Bladder microvascular endothelial cell (primary cell): ENCODE data around the gene SPATA19. TPM values are rescaled to one million over a fixed set of nuclear protein-coding genes. Genes with fewer than 3 reads are reported as not detected.

ENCODE experiments used
- total RNA-seq: library from RNA; depleted of rRNA; stranded (reverse); fragments of >200 nt; gene quantifications from 2 replicates; pipeline ENCODE4 v1.2.3, GENCODE V29; 2014

The SPATA19 gene, protein sequence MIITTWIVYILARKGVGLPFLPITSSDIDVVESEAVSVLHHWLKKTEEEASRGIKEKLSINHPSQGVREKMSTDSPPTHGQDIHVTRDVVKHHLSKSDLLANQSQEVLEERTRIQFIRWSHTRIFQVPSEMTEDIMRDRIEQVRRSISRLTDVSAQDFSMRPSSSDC
- not detected in 2 replicates for total RNA-seq

GRCh38 chr11:133845413-133845812 lies at the start of gene SPATA19:
TSS of gene SPATA19 (minus strand) at chr11:133845513. CDS start at chr11:133845446, 67 bp downstream.

Other genes starting within 250 kb of the SPATA19 start
- gene IGSF9B, start 111.5 kb upstream of the SPATA19 start, total RNA-seq: 0.19 TPM in 1 of 2 replicates, not detected in the other
- 39.6 and 62.3 TPM in 2 replicates for gene JAM3, start 223.6 kb upstream of the SPATA19 start, total RNA-seq